ENCODE data around the gene TOR1A. TPM values are rescaled to one million over a fixed set of nuclear protein-coding genes. Genes with fewer than 3 reads are reported as not detected.
"Not testable (repeated sequence)": the region's sequence is repeated elsewhere in the genome, so short reads cannot be mapped to it uniquely, and the experiment has no call there.

Gene TOR1A
- total RNA-seq, 1 donor: 20.3 TPM

GRCh38 chr9:129785866-129786265 lies 38.1 kb downstream of the TOR1A start:
- Histone ChIP-seq H3K4me3 (ENCODE audit: low read length) (no peak overlapping the region), H3K27me3 (ENCODE audit: insufficient read depth, low read length) (no peaks in the 10 kb centered on the region), H3K4me1 (ENCODE audit: insufficient read depth, low read length) (peaks cover 5% of the 10 kb centered on the region), H3K9me3 (ENCODE audit: low read depth, low read length) (no peaks in the 10 kb centered on the region)

GRCh38 chr9:129784970-129785369 lies 39.0 kb downstream of the TOR1A start:
- H3K27me3 ChIP-seq (ENCODE audit: insufficient read depth, low read length); H3K4me1 ChIP-seq (ENCODE audit: insufficient read depth, low read length); H3K9me3 ChIP-seq (ENCODE audit: low read depth, low read length); H3K4me3 ChIP-seq (ENCODE audit: low read length): not testable (repeated sequence)

- Histone ChIP-seq H3K4me3 (ENCODE audit: low read length) (no peak overlapping the region), H3K4me1 (ENCODE audit: insufficient read depth, low read length) (peaks cover 16% of the 10 kb centered on the region), H3K27me3 (ENCODE audit: insufficient read depth, low read length) (no peaks in the 10 kb centered on the region), H3K9me3 (ENCODE audit: low read depth, low read length) (no peaks in the 10 kb centered on the region)
These were observed 40.2 kb downstream of the TOR1A start for GRCh38 chr9:129783516-129784361.

DNA sequence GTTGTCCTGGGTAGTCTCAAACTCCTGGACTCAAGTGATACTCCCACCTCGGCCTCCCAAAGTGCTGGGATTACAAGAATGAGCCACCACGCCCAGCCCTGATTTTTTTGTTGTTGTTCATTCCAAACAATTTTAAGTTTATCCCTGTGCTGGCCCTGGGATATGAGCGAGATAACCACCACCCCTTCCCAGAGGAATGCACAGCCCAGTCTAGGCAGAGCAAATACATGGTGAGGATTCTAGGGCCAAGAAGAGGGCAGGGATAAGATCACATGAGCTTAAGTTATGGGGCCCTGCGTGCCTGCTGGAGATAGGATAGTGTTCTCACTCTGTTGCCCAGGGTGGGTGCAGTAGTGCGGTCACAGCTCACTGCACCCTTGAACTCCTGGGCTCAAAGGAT lies 42.0 kb downstream of the TOR1A start:
- Histone ChIP-seq H3K4me3 (ENCODE audit: low read length) (no peak overlapping the region), H3K9me3 (ENCODE audit: low read depth, low read length) (no peaks in the 10 kb centered on the region), H3K4me1 (ENCODE audit: insufficient read depth, low read length) (peaks cover 34% of the 10 kb centered on the region), H3K27me3 (ENCODE audit: insufficient read depth, low read length) (no peaks in the 10 kb centered on the region)

DNA sequence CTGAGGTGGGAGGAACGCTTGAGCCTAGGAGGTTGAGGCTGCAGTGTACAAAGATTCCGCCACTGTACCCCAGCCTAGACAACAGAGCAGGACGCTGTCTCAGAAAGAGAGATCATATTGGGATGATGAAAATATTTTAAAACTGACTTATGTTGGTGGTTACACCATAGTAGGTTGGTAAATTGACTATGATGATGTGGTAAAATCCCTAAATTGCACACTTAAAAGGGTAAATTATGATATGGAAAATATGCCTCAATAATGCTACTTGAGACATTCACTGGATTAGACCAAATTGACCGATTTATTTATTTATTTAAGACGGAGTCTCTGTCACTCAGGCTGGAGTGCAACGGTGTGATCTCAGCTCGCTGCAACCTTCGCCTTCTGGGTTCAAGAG lies 42.8 kb downstream of the TOR1A start:
- Histone ChIP-seq H3K9me3 (ENCODE audit: low read depth, low read length) (no peaks in the 10 kb centered on the region), H3K4me1 (ENCODE audit: insufficient read depth, low read length) (peaks cover 41% of the 10 kb centered on the region), H3K4me3 (ENCODE audit: low read length) (no peak overlapping the region), H3K27me3 (ENCODE audit: insufficient read depth, low read length) (no peaks in the 10 kb centered on the region)

DNA sequence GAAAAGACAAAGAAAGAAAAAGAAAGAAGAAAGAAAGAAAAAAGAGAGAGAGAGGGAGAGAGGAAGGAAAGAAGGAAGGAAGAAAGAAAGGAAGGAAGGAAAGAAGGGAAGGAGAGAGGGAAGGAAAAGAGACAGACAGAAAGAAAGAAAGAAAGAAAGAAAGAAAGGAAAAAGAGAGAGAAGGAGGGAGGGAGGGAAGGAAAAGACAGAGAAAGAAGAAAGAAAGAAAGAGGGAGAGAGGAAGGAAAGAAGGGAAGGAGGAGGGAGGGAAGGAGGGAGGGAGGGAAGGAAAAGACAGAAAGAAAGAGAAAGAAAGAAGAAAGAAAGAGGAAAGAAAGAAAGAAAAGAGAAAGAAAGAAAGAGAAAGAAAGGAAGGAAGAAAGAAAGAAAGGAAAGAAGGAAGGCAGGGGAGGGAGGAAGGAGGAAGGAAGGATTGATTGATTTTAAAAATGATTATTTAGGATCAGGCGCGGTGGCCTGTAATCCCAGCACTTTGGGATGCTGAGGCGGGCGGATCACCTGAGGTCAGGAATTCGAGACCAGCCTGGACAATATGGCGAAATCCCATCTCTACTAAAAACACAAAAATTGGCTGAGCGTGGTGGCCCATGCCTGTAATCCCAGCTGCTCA lies 44.3 kb downstream of the TOR1A start:
- no peaks in the 10 kb centered on the region for H3K27me3 ChIP-seq (ENCODE audit: insufficient read depth, low read length)
- H3K4me1 ChIP-seq (ENCODE audit: insufficient read depth, low read length): peaks cover 51% of the 10 kb centered on the region
- H3K4me3 ChIP-seq (ENCODE audit: low read length): no peak overlapping the region
- no peaks in the 10 kb centered on the region for H3K9me3 ChIP-seq (ENCODE audit: low read depth, low read length)

DNA sequence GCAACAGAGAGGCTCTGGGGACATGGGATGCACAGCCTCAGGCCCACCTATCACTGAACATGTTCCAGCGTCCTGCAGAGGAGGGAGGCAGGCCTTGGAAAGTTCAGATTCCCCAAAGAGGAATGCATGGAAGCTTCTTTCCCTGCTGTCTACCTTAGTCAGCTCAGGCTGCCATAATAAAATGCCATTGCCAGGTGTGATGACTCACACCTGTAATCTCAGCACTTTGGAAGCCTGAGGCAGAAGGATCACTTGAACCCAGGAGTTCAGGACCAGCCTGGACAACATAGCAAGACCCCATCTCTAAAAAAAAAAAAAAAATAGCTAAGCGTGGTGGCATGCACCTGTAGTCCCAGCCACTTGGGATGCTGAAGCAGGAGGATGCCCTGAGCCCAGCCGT lies 45.5 kb downstream of the TOR1A start:
- Histone ChIP-seq H3K4me3 (ENCODE audit: low read length) (no peak overlapping the region), H3K27me3 (ENCODE audit: insufficient read depth, low read length) (no peaks in the 10 kb centered on the region), H3K4me1 (ENCODE audit: insufficient read depth, low read length) (peaks cover 58% of the 10 kb centered on the region), H3K9me3 (ENCODE audit: low read depth, low read length) (no peaks in the 10 kb centered on the region)

- H3K4me1 ChIP-seq (ENCODE audit: insufficient read depth, low read length): peaks cover 64% of the 10 kb centered on the region
- H3K27me3 ChIP-seq (ENCODE audit: insufficient read depth, low read length): no peaks in the 10 kb centered on the region
- H3K9me3 ChIP-seq (ENCODE audit: low read depth, low read length): no peaks in the 10 kb centered on the region
- H3K4me3 ChIP-seq (ENCODE audit: low read length): no peak overlapping the region
These were observed 46.2 kb downstream of the TOR1A start for GRCh38 chr9:129777769-129778130.

DNA sequence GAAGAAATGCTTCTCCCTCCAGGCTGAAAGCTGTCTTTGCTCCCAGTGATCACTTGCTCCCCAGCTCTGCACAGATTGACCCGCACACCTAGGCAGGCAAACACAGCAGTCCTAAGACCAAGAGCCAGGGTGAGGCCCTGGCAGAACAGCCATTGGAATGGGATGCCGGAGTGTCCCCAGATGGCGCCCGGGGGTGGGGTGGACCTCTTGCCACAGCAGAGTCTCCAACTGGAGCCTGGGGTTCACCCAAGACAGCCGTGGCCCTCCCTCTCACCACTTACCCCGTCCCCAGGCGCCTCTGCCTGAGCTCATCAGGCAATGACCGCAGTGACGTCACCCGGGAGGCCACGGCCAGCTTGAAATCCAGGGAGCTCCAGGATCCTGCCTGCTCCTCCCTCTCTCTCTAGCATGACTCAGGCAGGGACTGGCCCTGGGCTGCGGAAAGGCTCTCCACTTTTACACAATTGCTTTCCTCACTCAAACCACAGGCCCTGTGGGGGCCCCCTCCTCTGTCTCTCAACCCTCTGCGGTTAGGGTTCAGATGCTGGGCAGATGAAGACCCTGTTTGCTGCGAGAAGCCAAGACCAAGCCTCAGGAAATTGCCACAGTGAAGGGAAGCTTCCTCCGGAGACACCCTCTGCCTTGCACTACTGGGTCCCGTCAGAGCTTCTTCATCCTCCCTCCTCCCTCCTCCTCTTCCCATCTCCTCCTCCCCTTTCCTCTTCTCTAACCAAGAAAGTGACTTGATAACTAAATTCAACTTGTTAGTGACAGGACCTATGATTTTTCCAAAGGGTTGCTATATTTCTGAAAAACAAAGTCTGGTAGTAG lies 46.8 kb downstream of the TOR1A start:
- no peaks in the 10 kb centered on the region for H3K9me3 ChIP-seq (ENCODE audit: low read depth, low read length)
- H3K4me3 ChIP-seq (ENCODE audit: low read length): no peak overlapping the region
- peaks cover 66% of the 10 kb centered on the region for H3K4me1 ChIP-seq (ENCODE audit: insufficient read depth, low read length)
- no peaks in the 10 kb centered on the region for H3K27me3 ChIP-seq (ENCODE audit: insufficient read depth, low read length)

- H3K27me3 ChIP-seq (ENCODE audit: insufficient read depth, low read length): no peaks in the 10 kb centered on the region
- peaks cover 66% of the 10 kb centered on the region for H3K4me1 ChIP-seq (ENCODE audit: insufficient read depth, low read length)
- no peak overlapping the region for H3K4me3 ChIP-seq (ENCODE audit: low read length)
- no peaks in the 10 kb centered on the region for H3K9me3 ChIP-seq (ENCODE audit: low read depth, low read length)
These were observed 47.4 kb downstream of the TOR1A start for GRCh38 chr9:129776566-129776937.

DNA sequence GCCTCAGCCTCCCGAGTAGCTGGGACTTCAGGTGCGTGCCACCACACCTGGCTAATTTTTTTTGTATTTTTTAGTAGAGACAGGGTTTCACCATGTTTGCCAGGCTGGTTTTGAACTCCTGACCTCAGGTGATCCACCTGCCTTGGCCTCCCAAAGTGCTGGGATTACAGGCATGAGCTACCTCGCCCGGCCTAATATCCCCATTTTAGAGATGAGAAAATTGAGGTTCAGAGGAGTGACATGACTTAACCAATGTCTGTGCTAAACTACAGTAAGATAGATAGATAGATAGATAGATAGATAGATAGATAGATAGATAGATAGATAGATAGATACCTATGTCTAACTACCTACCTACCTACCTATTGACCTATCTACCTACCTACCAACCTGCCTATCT lies 47.8 kb downstream of the TOR1A start:
- peaks cover 66% of the 10 kb centered on the region for H3K4me1 ChIP-seq (ENCODE audit: insufficient read depth, low read length)
- not testable (repeated sequence) for H3K27me3 ChIP-seq (ENCODE audit: insufficient read depth, low read length); H3K9me3 ChIP-seq (ENCODE audit: low read depth, low read length); H3K4me3 ChIP-seq (ENCODE audit: low read length)

- Histone ChIP-seq H3K9me3 (ENCODE audit: low read depth, low read length) (no peaks in the 10 kb centered on the region), H3K4me1 (ENCODE audit: insufficient read depth, low read length) (peaks cover 65% of the 10 kb centered on the region), H3K27me3 (ENCODE audit: insufficient read depth, low read length) (no peaks in the 10 kb centered on the region), H3K4me3 (ENCODE audit: low read length) (no peak overlapping the region)
These were observed 48.5 kb downstream of the TOR1A start for GRCh38 chr9:129775448-129775798.

GRCh38 chr9:129774791-129775447 lies 49.0 kb downstream of the TOR1A start:
- Histone ChIP-seq H3K27me3 (ENCODE audit: insufficient read depth, low read length) (no peaks in the 10 kb centered on the region), H3K4me1 (ENCODE audit: insufficient read depth, low read length) (peaks cover 60% of the 10 kb centered on the region), H3K9me3 (ENCODE audit: low read depth, low read length) (no peaks in the 10 kb centered on the region), H3K4me3 (ENCODE audit: low read length) (no peak overlapping the region)

GRCh38 chr9:129773262-129774048 lies 50.5 kb downstream of the TOR1A start:
- H3K4me1 ChIP-seq (ENCODE audit: insufficient read depth, low read length): peaks cover 51% of the 10 kb centered on the region

More at GRCh38 chr9:129773262-129774048, 50.5 kb downstream of the TOR1A start:
- Histone ChIP-seq H3K9me3 (ENCODE audit: low read depth, low read length) (no peaks in the 10 kb centered on the region), H3K4me3 (ENCODE audit: low read length) (no peak overlapping the region), H3K27me3 (ENCODE audit: insufficient read depth, low read length) (no peaks in the 10 kb centered on the region)

All from mononuclear cell (primary cell).